Esophagus muscularis mucosa (tissue), 4 donors: ENCODE data around the gene RELCH.

Experiments
- EP300 ChIP-seq: sonication (generic); formaldehyde crosslinking; IDR thresholded peaks from one replicate; pipeline ENCODE4 v1.6.1; 2017; ENCODE audit warnings: antibody characterized with exemption
- POLR2A ChIP-seq: fragments of 450-650 bp; IDR thresholded peaks from one replicate; pipeline ENCODE4 v1.6.1; 2017; ENCODE audit warnings: antibody characterized with exemption, moderate library complexity, mild to moderate bottlenecking, low read depth
- TF ChIP-seq, protein P1 (sequence below), 3 experiments: fragments of 200-600 bp in 2 of 3; fragments of 450-650 bp in 1 of 3; sonication (generic) in 2 of 3; IDR thresholded peaks; one replicate each; pipeline ENCODE4 v1.5.1; 2017 to 2019; ENCODE audit warnings: antibody characterized with exemption in 3 of 3, mild to moderate bottlenecking in 2 of 3, moderate library complexity in 1 of 3

- TF ChIP-seq, protein P1, sequence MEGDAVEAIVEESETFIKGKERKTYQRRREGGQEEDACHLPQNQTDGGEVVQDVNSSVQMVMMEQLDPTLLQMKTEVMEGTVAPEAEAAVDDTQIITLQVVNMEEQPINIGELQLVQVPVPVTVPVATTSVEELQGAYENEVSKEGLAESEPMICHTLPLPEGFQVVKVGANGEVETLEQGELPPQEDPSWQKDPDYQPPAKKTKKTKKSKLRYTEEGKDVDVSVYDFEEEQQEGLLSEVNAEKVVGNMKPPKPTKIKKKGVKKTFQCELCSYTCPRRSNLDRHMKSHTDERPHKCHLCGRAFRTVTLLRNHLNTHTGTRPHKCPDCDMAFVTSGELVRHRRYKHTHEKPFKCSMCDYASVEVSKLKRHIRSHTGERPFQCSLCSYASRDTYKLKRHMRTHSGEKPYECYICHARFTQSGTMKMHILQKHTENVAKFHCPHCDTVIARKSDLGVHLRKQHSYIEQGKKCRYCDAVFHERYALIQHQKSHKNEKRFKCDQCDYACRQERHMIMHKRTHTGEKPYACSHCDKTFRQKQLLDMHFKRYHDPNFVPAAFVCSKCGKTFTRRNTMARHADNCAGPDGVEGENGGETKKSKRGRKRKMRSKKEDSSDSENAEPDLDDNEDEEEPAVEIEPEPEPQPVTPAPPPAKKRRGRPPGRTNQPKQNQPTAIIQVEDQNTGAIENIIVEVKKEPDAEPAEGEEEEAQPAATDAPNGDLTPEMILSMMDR (IDR thresholded peaks at IDR 0.05) = no peak
- TF ChIP-seq EP300 = no peak
- no peak for TF ChIP-seq POLR2A
Observed at GRCh38 chr18:62196079-62196478, 9.0 kb downstream of the RELCH start.
